HepG2 (cell line): ENCODE measurements around the gene TEKTIP1.

Source experiments
- ERF ChIP-seq: IDR thresholded peaks from 2 replicates; pipeline ENCODE4 v1.6.1; 2018; ENCODE audit warnings: missing biosample characterization, missing genetic modification reagents
- HIVEP1 ChIP-seq: sonication (generic); formaldehyde crosslinking; IDR thresholded peaks from 2 replicates; pipeline ENCODE4 v1.4.0; 2020; ENCODE audit warnings: mild to moderate bottlenecking, missing genetic modification reagents

- TF ChIP-seq HIVEP1 (no peak), ERF (no peak)
These were observed 7.3 kb upstream of the TEKTIP1 start for GRCh38 chr19:3531716-3532115.
